ENCODE data around the gene EPHA7. TPM values are rescaled to one million over a fixed set of nuclear protein-coding genes. Genes with fewer than 3 reads are reported as not detected.

EPHA7 gene
- polyA plus RNA-seq, 2 of the 4 experiments (the other 2 are of a cell fraction) = 0.45 to 0.56 TPM

DNA sequence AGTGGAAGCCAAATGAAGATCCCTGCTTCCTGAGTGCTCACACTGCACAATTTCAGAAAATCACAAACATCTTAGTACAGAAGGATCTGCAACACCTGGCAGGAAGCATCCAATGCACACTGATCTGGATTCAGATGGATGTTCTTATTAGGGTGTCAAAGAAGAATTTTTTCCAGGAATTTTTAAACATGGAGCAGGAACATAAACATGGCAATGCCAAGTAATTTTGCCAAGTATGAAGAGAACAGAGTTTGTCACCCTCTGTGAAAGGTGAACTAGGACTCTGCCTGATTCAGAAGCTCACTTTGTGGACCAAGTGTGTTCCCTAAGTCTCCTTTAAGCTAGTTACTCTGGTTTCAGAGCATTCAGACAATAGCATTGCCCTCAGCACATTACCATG lies 208.5 kb downstream of the EPHA7 start:
- Histone ChIP-seq H3K4me1 (no peaks in the 10 kb centered on the region), H3K4me3 (no peak overlapping the region), H3K4me2 (no peak overlapping the region), H3K9me3 (no peaks in the 10 kb centered on the region), H3K27ac (no peak overlapping the region)
- ChIA-PET POLR2A (no interaction called here), CTCF (no interaction called here)
- TF ChIP-seq EP300 (IDR thresholded peaks at IDR 0.05) (no peak), PHF8 (IDR thresholded peaks at IDR 0.05; ENCODE audit: borderline replicate concordance, low read depth) (no peak), RAD21 (conservative IDR thresholded peaks at IDR 0.05 in 1 of 2, IDR thresholded peaks at IDR 0.05 in 1 of 2) (no peak), SMC3 (IDR thresholded peaks at IDR 0.05) (no peak), NPAS2 (CRISPR knock-in tag; IDR thresholded peaks at IDR 0.05; ENCODE audit: borderline replicate concordance) (no peak), EHF (CRISPR knock-in tag; IDR thresholded peaks at IDR 0.05) (no peak), RARB (CRISPR knock-in tag; IDR thresholded peaks at IDR 0.05) (no peak), NR3C1 (IDR thresholded peaks at IDR 0.05) (no peak), RCOR1 (IDR thresholded peaks at IDR 0.05; ENCODE audit: low read depth, low read length) (no peak)
- TF ChIP-seq, protein P1, sequence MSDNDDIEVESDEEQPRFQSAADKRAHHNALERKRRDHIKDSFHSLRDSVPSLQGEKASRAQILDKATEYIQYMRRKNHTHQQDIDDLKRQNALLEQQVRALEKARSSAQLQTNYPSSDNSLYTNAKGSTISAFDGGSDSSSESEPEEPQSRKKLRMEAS (IDR thresholded peaks at IDR 0.05) = no peak
- TF ChIP-seq, protein P2, sequence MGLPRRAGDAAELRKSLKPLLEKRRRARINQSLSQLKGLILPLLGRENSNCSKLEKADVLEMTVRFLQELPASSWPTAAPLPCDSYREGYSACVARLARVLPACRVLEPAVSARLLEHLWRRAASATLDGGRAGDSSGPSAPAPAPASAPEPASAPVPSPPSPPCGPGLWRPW (IDR thresholded peaks at IDR 0.05) = no peak
- ATAC-seq (no peak), DNase-seq (ENCODE audit: low read depth in 1 of 2, low spot score in 1 of 2) (no peak), FAIRE-seq (no peak)

- ATAC-seq = no peak
- DNase-seq (ENCODE audit: low read depth in 1 of 2, low spot score in 1 of 2) = no peak
- WGBS (ENCODE audit: missing lambda C conversion rate) = 12% methylated on average over 4 of the region's 4 CpGs
- POLR2A ChIA-PET = no interaction called here
- Histone ChIP-seq H3K27ac (no peak overlapping the region), H3K4me3 (no peak overlapping the region), H3K4me1 (no peaks in the 10 kb centered on the region), H3K4me2 (no peak overlapping the region), H3K9me3 (no peaks in the 10 kb centered on the region)
- no peak for FAIRE-seq
- CTCF ChIA-PET = no interaction called here
- no peak for TF ChIP-seq HDAC2 (IDR thresholded peaks at IDR 0.05)
- TF ChIP-seq PHF8 (IDR thresholded peaks at IDR 0.05; ENCODE audit: borderline replicate concordance, low read depth) = no peak
- no peak for TF ChIP-seq ZC3H11A (IDR thresholded peaks at IDR 0.05)
- TF ChIP-seq HOXB13 (CRISPR knock-in tag; IDR thresholded peaks at IDR 0.05; ENCODE audit: low read depth) = no peak
- no peak for TF ChIP-seq HOXB5 (CRISPR knock-in tag; IDR thresholded peaks at IDR 0.05)
- no peak for TF ChIP-seq TP53 (CRISPR knock-in tag; IDR thresholded peaks at IDR 0.05)
- no peak for TF ChIP-seq MYC (IDR thresholded peaks at IDR 0.05; ENCODE audit: borderline replicate concordance, low read length)
- TF ChIP-seq MAFK (IDR thresholded peaks at IDR 0.05; ENCODE audit: partially characterized antibody) = no peak
- TF ChIP-seq, protein P1 (IDR thresholded peaks at IDR 0.05) = no peak
- no peak for TF ChIP-seq JUNB (IDR thresholded peaks at IDR 0.05)
- no peak for TF ChIP-seq JUN (IDR thresholded peaks at IDR 0.05)
- TF ChIP-seq CBX8 (IDR thresholded peaks at IDR 0.05) = no peak
- TF ChIP-seq FOSL2 (IDR thresholded peaks at IDR 0.05) = no peak
- TF ChIP-seq FOSL2 (CRISPR knock-in tag; IDR thresholded peaks at IDR 0.05) = no peak
- TF ChIP-seq FOXS1 (CRISPR knock-in tag; IDR thresholded peaks at IDR 0.05) = no peak
- TF ChIP-seq RNF2 (IDR thresholded peaks at IDR 0.05; ENCODE audit: borderline replicate concordance, low read depth) = no peak
- TF ChIP-seq ESRRA (IDR thresholded peaks at IDR 0.05; ENCODE audit: borderline replicate concordance, low read length) = no peak
- TF ChIP-seq, protein P2 (IDR thresholded peaks at IDR 0.05) = no peak
- TF ChIP-seq KDM1A (IDR thresholded peaks at IDR 0.05; ENCODE audit: low read depth) = no peak
Observed at GRCh38 chr6:93209358-93209757, 210.0 kb downstream of the EPHA7 start.

DNA sequence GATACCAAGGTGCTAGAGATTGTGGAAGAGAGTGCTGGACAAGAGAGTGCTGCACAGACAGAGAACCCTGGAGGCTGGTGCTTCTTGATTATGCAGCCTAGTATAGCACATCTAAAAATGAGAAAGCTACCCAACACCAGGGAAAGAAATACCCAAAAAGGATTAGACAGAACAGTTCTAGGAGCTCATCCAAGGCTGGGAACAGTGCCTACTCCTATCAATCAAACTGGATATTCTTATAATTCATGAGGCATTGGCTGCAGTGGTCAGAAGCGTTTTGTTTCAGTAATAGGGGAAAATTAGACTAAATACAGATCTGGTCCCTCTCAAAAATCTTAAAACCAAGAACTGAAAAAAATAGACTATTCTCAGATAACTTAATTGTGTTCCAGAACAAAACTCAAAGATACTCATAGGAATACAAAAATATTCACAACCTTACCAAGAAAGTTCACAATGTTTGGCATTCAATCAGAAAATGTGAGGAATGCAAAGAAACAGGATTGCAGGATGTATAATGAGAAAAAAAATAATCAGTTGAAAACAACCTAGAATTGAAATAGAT lies 222.9 kb downstream of the EPHA7 start:
- no peak overlapping the region for H3K4me3 ChIP-seq
- FAIRE-seq (no peak), DNase-seq (ENCODE audit: low read depth in 1 of 2, low spot score in 1 of 2) (no peak), ATAC-seq (no peak)
- no peaks in the 10 kb centered on the region for H3K9me3 ChIP-seq
- H3K4me1 ChIP-seq = no peaks in the 10 kb centered on the region
- CTCF ChIA-PET = no interaction called here
- H3K4me2 ChIP-seq = no peak overlapping the region
- WGBS (ENCODE audit: missing lambda C conversion rate) = 4% methylated on average over 1 of the region's 1 CpG
- POLR2A ChIA-PET = no interaction called here
- TF ChIP-seq, protein P1 (IDR thresholded peaks at IDR 0.05) = no peak
- TF ChIP-seq PHF8 (IDR thresholded peaks at IDR 0.05; ENCODE audit: borderline replicate concordance, low read depth) (no peak), JUN (IDR thresholded peaks at IDR 0.05) (no peak), CEBPB (IDR thresholded peaks at IDR 0.05) (no peak)
- H3K27ac ChIP-seq = no peak overlapping the region
